Stimulated activated memory B cell treated with anti-CD40 and anti-IgM and Interleukin-4, amounts not matched to agents 10 μg/mL and 1 μg/mL and 100 μg/mL, for 72 hours (primary cell): ENCODE results near the gene TUFT1.

Experiments
- ATAC-seq: fragments of 150-1000 bp; cut with Tn5 transposase; 2 replicates; pipeline ENCODE4 v1.10.0; 2021
- H3K27ac Mint-ChIP-seq: one replicate; pipeline ENCODE4 v1.8.0; 2022; ENCODE audit warnings: mild to moderate bottlenecking, mixed read lengths
- H3K27me3 Mint-ChIP-seq: one replicate; pipeline ENCODE4 v1.8.0; 2022; ENCODE audit warnings: mixed read lengths
- H3K36me3 Mint-ChIP-seq: one replicate; pipeline ENCODE4 v1.8.0; 2022; ENCODE audit warnings: mixed read lengths
- H3K4me1 Mint-ChIP-seq: one replicate; pipeline ENCODE4 v1.8.0; 2022; ENCODE audit warnings: mixed read lengths
- H3K4me3 Mint-ChIP-seq: one replicate; pipeline ENCODE4 v1.8.0; 2022; ENCODE audit warnings: mild to moderate bottlenecking, moderate library complexity, mixed read lengths
- H3K9me3 Mint-ChIP-seq: one replicate; pipeline ENCODE4 v1.8.0; 2022; ENCODE audit warnings: mixed read lengths

TUFT1 gene

DNA sequence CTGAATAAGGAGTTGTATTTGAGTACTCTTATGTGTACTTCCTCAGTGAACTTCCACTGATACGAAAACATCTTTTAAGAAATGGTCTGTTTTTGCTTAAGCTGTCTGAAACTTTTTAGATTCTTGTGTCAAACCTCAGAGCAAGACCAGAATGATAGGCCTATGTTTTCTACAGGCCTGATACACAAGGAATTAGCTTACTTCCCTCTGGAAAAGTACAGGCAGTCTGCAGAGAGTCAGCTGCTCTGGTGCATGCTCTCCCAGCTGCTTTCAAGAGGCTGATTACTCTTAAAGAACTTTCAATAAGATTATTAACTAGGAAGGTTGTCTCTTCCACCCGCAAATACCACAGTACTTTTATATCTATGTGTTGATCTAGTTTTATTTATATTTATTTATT lies 81.2 kb downstream of the TUFT1 start:
- Mint-ChIP-seq H3K4me1 (peaks cover 28% of the 10 kb centered on the region), H3K36me3 (no peaks in the 10 kb centered on the region), H3K27ac (no peak overlapping the region), H3K4me3 (no peak overlapping the region), H3K27me3 (no peaks in the 10 kb centered on the region), H3K9me3 (no peaks in the 10 kb centered on the region)
- ATAC-seq: no peak

DNA sequence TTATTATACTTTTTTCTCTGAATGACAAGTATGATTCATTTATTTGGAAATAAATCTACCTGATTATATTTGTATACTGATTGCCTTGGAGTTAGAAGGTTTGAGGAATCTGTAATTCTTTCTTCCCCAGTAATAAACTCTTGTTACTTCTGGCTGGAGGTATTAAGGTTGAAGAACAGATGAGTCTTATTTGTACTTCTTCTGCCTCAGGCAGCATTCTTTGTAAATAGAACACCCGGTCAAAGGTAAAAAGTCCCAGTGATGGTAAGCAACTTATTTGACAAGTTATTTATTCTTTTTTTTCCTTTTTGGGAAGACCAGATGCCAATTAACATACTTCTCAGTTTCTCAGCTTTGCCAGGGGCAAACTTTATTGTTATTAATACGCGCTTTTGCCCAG lies 84.7 kb downstream of the TUFT1 start:
- Mint-ChIP-seq H3K36me3 (peaks cover 18% of the 10 kb centered on the region), H3K27ac (no peak overlapping the region), H3K27me3 (no peaks in the 10 kb centered on the region), H3K9me3 (no peaks in the 10 kb centered on the region), H3K4me1 (peaks cover 25% of the 10 kb centered on the region), H3K4me3 (no peak overlapping the region)
- no peak for ATAC-seq

DNA sequence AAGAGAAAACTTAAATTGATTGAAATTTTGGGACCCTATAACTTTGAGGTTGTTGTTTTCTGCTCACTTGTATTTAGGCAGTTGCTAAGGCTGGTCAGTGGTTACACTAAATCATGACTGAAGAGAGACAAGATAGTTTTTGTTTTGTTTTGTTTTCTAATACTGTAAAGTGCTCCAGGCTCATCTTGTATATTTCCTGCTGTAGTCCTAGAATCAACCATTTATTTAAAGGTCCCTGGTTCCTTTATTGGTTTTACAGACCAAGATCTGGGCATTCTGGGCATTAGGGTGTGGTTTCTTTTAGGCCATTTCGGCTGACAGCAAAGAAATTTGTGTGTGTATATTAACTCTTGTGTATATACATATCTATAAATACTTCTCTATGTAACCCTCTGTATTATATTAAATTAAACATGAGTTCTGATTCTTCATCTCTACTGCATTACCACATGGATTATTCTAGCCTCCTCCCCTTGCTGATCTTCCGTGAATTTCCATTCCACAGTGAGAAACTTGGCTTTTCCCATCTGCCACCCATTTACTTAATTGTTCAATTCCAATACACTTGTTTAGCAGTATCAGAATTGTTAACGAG lies 86.7 kb downstream of the TUFT1 start:
- Mint-ChIP-seq H3K27me3 (no peaks in the 10 kb centered on the region), H3K27ac (no peak overlapping the region), H3K36me3 (peaks cover 18% of the 10 kb centered on the region), H3K9me3 (no peaks in the 10 kb centered on the region), H3K4me1 (peaks cover 9% of the 10 kb centered on the region), H3K4me3 (no peak overlapping the region)
- ATAC-seq: no peak

DNA sequence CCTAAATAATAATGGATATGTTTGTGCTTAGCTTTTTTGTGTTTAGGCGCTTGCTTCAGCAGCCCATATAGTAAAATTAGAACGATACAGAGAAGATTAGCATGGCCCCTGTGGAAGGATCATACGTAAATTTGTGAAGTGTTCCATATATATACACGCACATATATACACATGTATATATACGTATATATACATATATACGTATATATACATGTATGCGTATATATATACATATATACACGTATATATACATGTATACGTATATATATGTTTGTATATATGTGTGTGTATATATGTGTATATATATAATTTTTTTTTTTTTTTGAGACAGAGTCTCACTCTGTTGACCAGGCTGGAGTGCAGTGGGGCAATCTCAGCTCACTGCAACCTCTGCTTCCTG lies 89.2 kb downstream of the TUFT1 start:
- H3K27ac Mint-ChIP-seq: no peak overlapping the region

More for the DNA sequence above, 89.2 kb downstream of the TUFT1 start:
- no peak for ATAC-seq
- peaks cover 18% of the 10 kb centered on the region for H3K36me3 Mint-ChIP-seq
- H3K9me3 Mint-ChIP-seq: no peaks in the 10 kb centered on the region
- H3K4me1 Mint-ChIP-seq: peaks cover 16% of the 10 kb centered on the region
- H3K4me3 Mint-ChIP-seq: no peak overlapping the region
- H3K27me3 Mint-ChIP-seq: no peaks in the 10 kb centered on the region
